Hepatocyte (in vitro differentiated cells): ENCODE measurements around the gene SLC6A20.

ENCODE experiments used
- EZH2 ChIP-seq: fragments of 200-600 bp; sonication (generic); IDR thresholded peaks from 2 replicates; pipeline ENCODE4 v1.6.1; 2016; ENCODE audit warnings: antibody characterized with exemption, mild to moderate bottlenecking, borderline replicate concordance
- TF ChIP-seq, protein P1 (sequence below): fragments of 200-600 bp; sonication (generic); IDR thresholded peaks from 2 replicates; pipeline ENCODE4 v1.5.1; 2016; ENCODE audit warnings: antibody characterized with exemption, mild to moderate bottlenecking; ENCODE audit not compliant: poor library complexity

DNA sequence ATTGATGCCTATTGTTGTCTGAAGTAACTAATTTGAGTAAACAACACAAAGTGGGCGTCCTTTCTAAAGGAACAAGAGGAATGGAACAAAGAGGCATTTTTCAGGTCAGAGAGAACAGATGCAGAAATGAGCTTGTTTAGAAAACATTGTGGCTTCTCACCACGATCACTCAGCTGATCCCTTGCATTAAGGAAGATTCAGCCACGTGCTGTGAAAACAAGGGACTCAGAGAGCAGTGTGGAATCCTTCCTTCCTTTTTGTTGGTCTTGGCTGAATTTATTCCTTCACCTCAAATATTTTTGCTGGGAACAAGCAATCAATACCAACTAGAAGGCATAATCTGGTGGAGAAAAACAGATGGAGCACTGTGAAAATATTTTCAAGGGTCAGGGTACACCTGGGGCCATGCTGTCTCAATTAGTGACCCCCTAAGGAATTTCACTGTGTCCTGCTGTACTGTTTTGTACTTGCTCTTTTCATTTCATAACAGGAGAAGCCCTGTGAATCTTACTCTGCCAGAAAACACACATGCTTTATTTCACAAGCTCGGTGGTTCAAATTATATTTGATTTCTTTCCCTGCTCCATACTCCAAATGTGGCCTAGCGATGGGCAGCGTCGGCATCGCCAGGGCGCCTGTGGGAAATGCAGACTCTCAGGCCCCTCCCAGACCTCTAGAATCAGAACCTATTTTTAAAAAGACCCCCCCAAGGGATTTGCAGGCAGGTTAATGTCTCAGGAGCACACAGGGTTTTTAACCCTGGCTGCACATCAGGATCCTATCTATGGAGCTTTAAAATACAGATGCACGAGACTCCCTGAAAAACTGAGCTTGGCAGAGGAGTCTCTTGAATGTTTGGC lies 11.6 kb upstream of the SLC6A20 start:
- TF ChIP-seq, protein P1, sequence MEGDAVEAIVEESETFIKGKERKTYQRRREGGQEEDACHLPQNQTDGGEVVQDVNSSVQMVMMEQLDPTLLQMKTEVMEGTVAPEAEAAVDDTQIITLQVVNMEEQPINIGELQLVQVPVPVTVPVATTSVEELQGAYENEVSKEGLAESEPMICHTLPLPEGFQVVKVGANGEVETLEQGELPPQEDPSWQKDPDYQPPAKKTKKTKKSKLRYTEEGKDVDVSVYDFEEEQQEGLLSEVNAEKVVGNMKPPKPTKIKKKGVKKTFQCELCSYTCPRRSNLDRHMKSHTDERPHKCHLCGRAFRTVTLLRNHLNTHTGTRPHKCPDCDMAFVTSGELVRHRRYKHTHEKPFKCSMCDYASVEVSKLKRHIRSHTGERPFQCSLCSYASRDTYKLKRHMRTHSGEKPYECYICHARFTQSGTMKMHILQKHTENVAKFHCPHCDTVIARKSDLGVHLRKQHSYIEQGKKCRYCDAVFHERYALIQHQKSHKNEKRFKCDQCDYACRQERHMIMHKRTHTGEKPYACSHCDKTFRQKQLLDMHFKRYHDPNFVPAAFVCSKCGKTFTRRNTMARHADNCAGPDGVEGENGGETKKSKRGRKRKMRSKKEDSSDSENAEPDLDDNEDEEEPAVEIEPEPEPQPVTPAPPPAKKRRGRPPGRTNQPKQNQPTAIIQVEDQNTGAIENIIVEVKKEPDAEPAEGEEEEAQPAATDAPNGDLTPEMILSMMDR, result no peak
- TF ChIP-seq EZH2, result no peak
